Measurements from ENCODE around the gene MMP14.

DNA sequence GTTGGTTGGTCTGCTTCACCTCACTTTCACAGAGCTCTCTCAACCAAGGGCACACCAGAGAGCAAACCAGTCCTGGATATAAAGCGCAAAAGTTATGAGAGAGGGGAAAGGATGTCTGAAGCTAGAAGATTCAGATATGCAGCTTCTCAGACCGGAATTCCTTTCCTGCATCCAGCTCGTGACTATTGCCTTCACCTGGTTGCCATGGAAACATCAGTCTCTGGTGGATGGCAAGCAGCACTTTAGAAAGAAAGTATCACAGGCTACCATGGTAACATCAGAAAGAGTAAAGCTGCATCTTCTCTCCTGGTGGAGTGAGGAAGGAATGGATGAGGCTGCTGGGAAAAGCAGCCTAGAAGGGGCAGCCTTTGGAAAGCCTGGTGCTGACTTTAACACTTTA lies 60.4 kb downstream of the MMP14 start:
- TF ChIP-seq, protein P1, sequence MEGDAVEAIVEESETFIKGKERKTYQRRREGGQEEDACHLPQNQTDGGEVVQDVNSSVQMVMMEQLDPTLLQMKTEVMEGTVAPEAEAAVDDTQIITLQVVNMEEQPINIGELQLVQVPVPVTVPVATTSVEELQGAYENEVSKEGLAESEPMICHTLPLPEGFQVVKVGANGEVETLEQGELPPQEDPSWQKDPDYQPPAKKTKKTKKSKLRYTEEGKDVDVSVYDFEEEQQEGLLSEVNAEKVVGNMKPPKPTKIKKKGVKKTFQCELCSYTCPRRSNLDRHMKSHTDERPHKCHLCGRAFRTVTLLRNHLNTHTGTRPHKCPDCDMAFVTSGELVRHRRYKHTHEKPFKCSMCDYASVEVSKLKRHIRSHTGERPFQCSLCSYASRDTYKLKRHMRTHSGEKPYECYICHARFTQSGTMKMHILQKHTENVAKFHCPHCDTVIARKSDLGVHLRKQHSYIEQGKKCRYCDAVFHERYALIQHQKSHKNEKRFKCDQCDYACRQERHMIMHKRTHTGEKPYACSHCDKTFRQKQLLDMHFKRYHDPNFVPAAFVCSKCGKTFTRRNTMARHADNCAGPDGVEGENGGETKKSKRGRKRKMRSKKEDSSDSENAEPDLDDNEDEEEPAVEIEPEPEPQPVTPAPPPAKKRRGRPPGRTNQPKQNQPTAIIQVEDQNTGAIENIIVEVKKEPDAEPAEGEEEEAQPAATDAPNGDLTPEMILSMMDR (IDR thresholded peaks at IDR 0.05; ENCODE audit: poor library complexity): no peak
- TF ChIP-seq EZH2phosphoT487 (IDR thresholded peaks at IDR 0.05; ENCODE audit: low read depth, severe bottlenecking, unreplicated experiment): no peak
- no peak for TF ChIP-seq EZH2 (IDR thresholded peaks at IDR 0.05; ENCODE audit: borderline replicate concordance)

Measured in hepatocyte (in vitro differentiated cells).